ENCODE data around the gene FAN1.

The FAN1 gene

GRCh38 chr15:30922480-30923311 is 19.0 kb downstream of the FAN1 start:
- no peak overlapping the region for H3K4me3 ChIP-seq (ENCODE audit: low read depth, low read length)
- peak; percentile 73 for DNase-seq (ENCODE audit: low read depth, low spot score)
- ChIA-PET CTCF (interaction anchor here (1.2 to 2.2 kb wide), 2 partner anchors 206 kb away, joined by 6 to 8 read pairs; no protein-coding TSS in a partner anchor), POLR2A (no interaction called here)
- TF ChIP-seq CTCF (IDR thresholded peaks at IDR 0.05; ENCODE audit: insufficient read depth, low read length, missing control alignments) = no peak

- TF ChIP-seq CTCF (IDR thresholded peaks at IDR 0.05; ENCODE audit: insufficient read depth, low read length, missing control alignments) = no peak
- DNase-seq (ENCODE audit: low read depth, low spot score) = no peak
- ChIA-PET POLR2A (no interaction called here), CTCF (interaction anchor here (0.6 to 1.2 kb wide), 2 partner anchors 205 to 283 kb away, joined by 3 to 6 read pairs; no protein-coding TSS in a partner anchor)
- no peak overlapping the region for H3K4me3 ChIP-seq (ENCODE audit: low read depth, low read length)
These were observed 19.7 kb downstream of the FAN1 start for GRCh38 chr15:30923429-30923828.

- CTCF ChIA-PET = interaction anchor here (0.9 kb wide), 1 partner anchor 205 kb away, joined by 6 read pairs; no protein-coding TSS in a partner anchor
- POLR2A ChIA-PET = no interaction called here
- peak; percentile 62 for DNase-seq (ENCODE audit: low read depth, low spot score)
- TF ChIP-seq CTCF (IDR thresholded peaks at IDR 0.05; ENCODE audit: insufficient read depth, low read length, missing control alignments) = no peak
- no peak overlapping the region for H3K4me3 ChIP-seq (ENCODE audit: low read depth, low read length)
These were observed 20.6 kb downstream of the FAN1 start for GRCh38 chr15:30924353-30924752.

- no peak overlapping the region for H3K4me3 ChIP-seq (ENCODE audit: low read depth, low read length)
- ChIA-PET CTCF (interaction anchor here (2.0 kb wide), 1 partner anchor 204 kb away, joined by 6 read pairs; no protein-coding TSS in a partner anchor), POLR2A (no interaction called here)
- no peak for TF ChIP-seq CTCF (IDR thresholded peaks at IDR 0.05; ENCODE audit: insufficient read depth, low read length, missing control alignments)
- no peak for DNase-seq (ENCODE audit: low read depth, low spot score)
These were observed 22.0 kb downstream of the FAN1 start for GRCh38 chr15:30925686-30926085.

GRCh38 chr15:30926161-30926560 is 22.4 kb downstream of the FAN1 start:
- ChIA-PET CTCF (interaction anchor here (2.0 kb wide), 1 partner anchor 203 kb away, joined by 6 read pairs; no protein-coding TSS in a partner anchor), POLR2A (no interaction called here)
- no peak for DNase-seq (ENCODE audit: low read depth, low spot score)
- H3K4me3 ChIP-seq (ENCODE audit: low read depth, low read length) = no peak overlapping the region
- no peak for TF ChIP-seq CTCF (IDR thresholded peaks at IDR 0.05; ENCODE audit: insufficient read depth, low read length, missing control alignments)

GRCh38 chr15:30927148-30927761 is 23.5 kb downstream of the FAN1 start:
- no peak overlapping the region for H3K4me3 ChIP-seq (ENCODE audit: low read depth, low read length)
- DNase-seq (ENCODE audit: low read depth, low spot score) = no peak
- ChIA-PET POLR2A (no interaction called here), CTCF (no interaction called here)
- no peak for TF ChIP-seq CTCF (IDR thresholded peaks at IDR 0.05; ENCODE audit: insufficient read depth, low read length, missing control alignments)
